ENCODE data around the gene RSPO3.

DNA sequence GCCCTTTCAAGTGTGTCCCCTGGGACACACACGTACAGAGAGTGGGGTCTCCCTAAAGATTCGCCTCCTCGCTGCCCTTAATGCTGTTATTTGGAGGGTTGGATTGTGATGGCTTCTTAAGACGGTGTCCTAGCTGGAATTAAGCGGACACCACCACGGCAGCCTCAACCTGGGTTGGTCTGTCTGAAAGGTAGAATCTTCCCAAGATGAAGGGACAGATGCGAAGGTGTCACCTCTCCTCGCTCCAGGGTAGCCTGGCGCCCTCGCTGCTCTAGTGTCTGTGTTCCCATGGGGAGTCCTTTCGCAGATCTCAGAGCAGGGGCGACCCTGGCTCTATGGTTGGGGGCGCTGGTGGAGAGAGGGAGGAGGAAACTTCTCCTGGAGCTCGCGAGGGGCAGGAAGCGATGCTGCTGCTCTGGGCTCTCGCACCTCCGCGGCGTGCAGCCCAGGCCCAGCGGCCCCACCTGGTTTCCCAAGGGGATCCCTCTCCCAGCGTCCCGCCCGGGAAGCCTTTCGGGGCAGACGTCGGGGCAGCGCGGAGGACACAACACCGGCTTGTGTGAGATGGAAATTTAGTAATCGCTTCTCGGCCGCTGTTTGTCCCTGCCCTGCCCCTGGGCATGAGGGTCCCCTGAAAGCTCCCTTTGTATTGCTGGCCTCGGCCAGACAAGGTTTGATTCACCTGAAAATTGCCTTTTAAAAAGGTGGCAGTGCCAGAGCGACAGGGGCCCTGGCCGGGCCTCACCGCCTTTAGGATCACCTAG lies 1.7 kb downstream of the RSPO3 start:
- no peak for TF ChIP-seq CTCF (conservative IDR thresholded peaks at IDR 0.05; ENCODE audit: low read length)
- no peak for TF ChIP-seq EZH2phosphoT487 (IDR thresholded peaks at IDR 0.05; ENCODE audit: borderline replicate concordance, low read depth, low read length)
